NCI-H1436 (cell line): ENCODE measurements around the gene MBOAT1.
"Not testable (repeated sequence)": the region's sequence is repeated elsewhere in the genome, so short reads cannot be mapped to it uniquely, and the experiment has no call there.

ENCODE experiments used
- DNase-seq: peaks from one replicate; lab custom pipeline; 2025; lab: John Stamatoyannopoulos, UW

The MBOAT1 gene

GRCh38 chr6:20202699-20203302, 9.5 kb downstream of the MBOAT1 start:
- no peak for DNase-seq

GRCh38 chr6:20202324-20202658, 10.0 kb downstream of the MBOAT1 start:
- no peak for DNase-seq

GRCh38 chr6:20200761-20201630, 11.3 kb downstream of the MBOAT1 start:
- no peak for DNase-seq

- DNase-seq: no peak
These were observed 13.5 kb downstream of the MBOAT1 start for GRCh38 chr6:20198775-20199174.

- no peak for DNase-seq
These were observed 14.0 kb downstream of the MBOAT1 start for GRCh38 chr6:20198156-20198774.

GRCh38 chr6:20197251-20197650, 15.0 kb downstream of the MBOAT1 start:
- DNase-seq: no peak

GRCh38 chr6:20192625-20193024, 19.6 kb downstream of the MBOAT1 start:
- DNase-seq: no peak

- DNase-seq: no peak
These were observed 20.3 kb downstream of the MBOAT1 start for GRCh38 chr6:20191992-20192391.

GRCh38 chr6:20188630-20189075, 23.6 kb downstream of the MBOAT1 start:
- no peak for DNase-seq

- DNase-seq: no peak
These were observed 25.3 kb downstream of the MBOAT1 start for GRCh38 chr6:20186981-20187380.

GRCh38 chr6:20183706-20184105, 28.6 kb downstream of the MBOAT1 start:
- DNase-seq: no peak

- DNase-seq: no peak
These were observed 29.2 kb downstream of the MBOAT1 start for GRCh38 chr6:20182926-20183521.

- DNase-seq: no peak
These were observed 30.2 kb downstream of the MBOAT1 start for GRCh38 chr6:20182069-20182468.

- no peak for DNase-seq
These were observed 31.3 kb downstream of the MBOAT1 start for GRCh38 chr6:20180935-20181334.

GRCh38 chr6:20179287-20180045, 32.8 kb downstream of the MBOAT1 start:
- not testable (repeated sequence) for DNase-seq

- no peak for DNase-seq
These were observed 33.9 kb downstream of the MBOAT1 start for GRCh38 chr6:20178327-20178726.

- no peak for DNase-seq
These were observed 36.4 kb downstream of the MBOAT1 start for GRCh38 chr6:20175810-20176410.

GRCh38 chr6:20173833-20174792, 38.2 kb downstream of the MBOAT1 start:
- DNase-seq: no peak

- no peak for DNase-seq
These were observed 39.3 kb downstream of the MBOAT1 start for GRCh38 chr6:20172842-20173456.
